ENCODE results near the gene LRRC8C. TPM values are rescaled to one million over a fixed set of nuclear protein-coding genes. Genes with fewer than 3 reads are reported as not detected.

The LRRC8C gene
- total RNA-seq, 1 experiment from 2014 or later = 3.0 TPM

- peak; percentile 8 for DNase-seq (ENCODE audit: low spot score)
These were observed 404 bp downstream of the LRRC8C start for GRCh38 chr1:89633248-89633799.

GRCh38 chr1:89633800-89634625, 1.1 kb downstream of the LRRC8C start:
- DNase-seq (ENCODE audit: low spot score) = peak; percentile 8

GRCh38 chr1:89635825-89636815, 3.2 kb downstream of the LRRC8C start:
- DNase-seq (ENCODE audit: low spot score) = peak; percentile 54

GRCh38 chr1:89637496-89637895, 4.6 kb downstream of the LRRC8C start:
- DNase-seq (ENCODE audit: low spot score) = no peak

- DNase-seq (ENCODE audit: low spot score) = no peak
These were observed 7.5 kb downstream of the LRRC8C start for GRCh38 chr1:89640440-89640839.

GRCh38 chr1:89641781-89642180, 8.9 kb downstream of the LRRC8C start:
- no peak for DNase-seq (ENCODE audit: low spot score)

GRCh38 chr1:89643577-89643976, 10.7 kb downstream of the LRRC8C start:
- DNase-seq (ENCODE audit: low spot score) = no peak

GRCh38 chr1:89644119-89644814, 11.3 kb downstream of the LRRC8C start:
- no peak for DNase-seq (ENCODE audit: low spot score)

GRCh38 chr1:89646259-89646658, 13.3 kb downstream of the LRRC8C start:
- no peak for DNase-seq (ENCODE audit: low spot score)

GRCh38 chr1:89649783-89650182, 16.9 kb downstream of the LRRC8C start:
- DNase-seq (ENCODE audit: low spot score) = no peak

GRCh38 chr1:89652373-89652772, 19.5 kb downstream of the LRRC8C start:
- no peak for DNase-seq (ENCODE audit: low spot score)

- no peak for DNase-seq (ENCODE audit: low spot score)
These were observed 25.0 kb downstream of the LRRC8C start for GRCh38 chr1:89657886-89658285.

- DNase-seq (ENCODE audit: low spot score) = no peak
These were observed 26.6 kb downstream of the LRRC8C start for GRCh38 chr1:89659322-89660081.

- no peak for DNase-seq (ENCODE audit: low spot score)
These were observed 27.5 kb downstream of the LRRC8C start for GRCh38 chr1:89660224-89661061.

GRCh38 chr1:89665941-89666340, 33.0 kb downstream of the LRRC8C start:
- no peak for DNase-seq (ENCODE audit: low spot score)

- no peak for DNase-seq (ENCODE audit: low spot score)
These were observed 33.7 kb downstream of the LRRC8C start for GRCh38 chr1:89666640-89667039.

- no peak for DNase-seq (ENCODE audit: low spot score)
These were observed 34.8 kb downstream of the LRRC8C start for GRCh38 chr1:89667691-89668090.

GRCh38 chr1:89668961-89669360, 36.0 kb downstream of the LRRC8C start:
- no peak for DNase-seq (ENCODE audit: low spot score)

- no peak for DNase-seq (ENCODE audit: low spot score)
These were observed 36.5 kb downstream of the LRRC8C start for GRCh38 chr1:89669441-89669840.

- DNase-seq (ENCODE audit: low spot score) = no peak
These were observed 37.2 kb downstream of the LRRC8C start for GRCh38 chr1:89670163-89670562.

Measured in A172 (cell line).